ENCODE results near the gene RPL7A.
"Not testable (repeated sequence)": the region's sequence is repeated elsewhere in the genome, so short reads cannot be mapped to it uniquely, and the experiment has no call there.

Gene RPL7A

DNA sequence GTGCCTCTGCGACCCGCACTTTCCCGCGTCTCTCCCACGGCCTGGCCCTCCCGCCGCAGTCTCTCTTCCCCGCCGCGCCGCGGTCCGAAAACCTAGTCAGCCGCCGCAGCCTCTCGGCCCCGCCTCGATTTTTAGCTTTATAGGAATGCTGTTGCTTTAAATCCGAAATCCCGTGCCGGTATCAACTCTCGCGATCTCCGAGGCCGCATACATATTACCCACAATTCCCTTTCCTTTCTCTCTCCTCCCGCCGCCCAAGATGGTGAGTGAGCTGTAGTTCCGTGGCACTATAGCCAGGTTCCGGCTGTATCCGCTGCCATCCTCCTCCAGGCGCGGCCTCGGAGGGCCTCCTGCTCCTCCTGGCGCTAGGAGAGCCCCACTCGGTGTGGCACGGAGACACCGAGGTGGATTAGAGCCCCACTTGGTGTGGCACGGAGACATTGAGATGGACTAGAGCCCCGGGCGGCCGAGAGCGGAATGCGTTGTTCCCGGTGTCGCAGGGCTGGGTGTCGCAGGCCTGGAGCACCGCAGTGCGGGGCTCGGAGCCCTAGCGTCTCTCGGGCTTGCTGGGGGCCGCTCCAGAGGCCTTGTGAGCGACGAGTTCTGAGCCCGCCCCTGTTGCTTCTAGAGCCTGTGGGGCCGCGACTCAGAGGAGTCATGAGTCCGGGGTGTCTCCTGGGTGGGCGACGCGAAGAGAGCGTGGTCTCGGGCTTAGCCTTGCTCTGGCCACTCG, at the start of gene RPL7A, which contains the start of gene MED22:
RPL7A (plus strand) TSS at position 234 of the 733 bp plus-strand sequence; CDS start at position 260, 26 bp downstream.
MED22 (minus strand) TSS at position 147 of the 733 bp plus-strand sequence. CDS start 1,469 bp downstream, outside the sequence.
- peak; percentile 80 to 87 for DNase-seq (ENCODE audit: low read depth in 2 of 2, low spot score in 1 of 2)

DNA sequence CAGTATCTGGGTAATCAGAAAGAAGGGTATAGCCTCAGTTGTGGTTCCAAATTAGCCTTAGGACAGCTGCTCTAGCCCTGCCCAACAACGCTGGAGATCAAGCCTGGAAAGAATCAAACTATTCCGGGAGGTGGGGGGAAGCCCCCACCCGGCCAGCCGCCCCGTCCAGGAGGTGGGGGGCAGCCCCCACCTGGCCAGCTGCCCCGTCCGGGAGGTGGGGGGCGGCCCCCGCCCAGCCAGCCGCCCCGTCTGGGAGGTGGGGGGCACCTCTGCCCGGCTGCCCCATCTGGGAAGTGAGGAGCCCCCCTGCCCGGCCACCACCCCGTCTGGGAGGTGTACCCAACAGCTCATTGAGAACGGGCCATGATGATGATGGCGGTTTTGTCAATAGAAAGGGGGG, 48.0 kb upstream of the RPL7A start:
- DNase-seq (ENCODE audit: low read depth in 2 of 2, low spot score in 1 of 2), result not testable (repeated sequence)

DNA sequence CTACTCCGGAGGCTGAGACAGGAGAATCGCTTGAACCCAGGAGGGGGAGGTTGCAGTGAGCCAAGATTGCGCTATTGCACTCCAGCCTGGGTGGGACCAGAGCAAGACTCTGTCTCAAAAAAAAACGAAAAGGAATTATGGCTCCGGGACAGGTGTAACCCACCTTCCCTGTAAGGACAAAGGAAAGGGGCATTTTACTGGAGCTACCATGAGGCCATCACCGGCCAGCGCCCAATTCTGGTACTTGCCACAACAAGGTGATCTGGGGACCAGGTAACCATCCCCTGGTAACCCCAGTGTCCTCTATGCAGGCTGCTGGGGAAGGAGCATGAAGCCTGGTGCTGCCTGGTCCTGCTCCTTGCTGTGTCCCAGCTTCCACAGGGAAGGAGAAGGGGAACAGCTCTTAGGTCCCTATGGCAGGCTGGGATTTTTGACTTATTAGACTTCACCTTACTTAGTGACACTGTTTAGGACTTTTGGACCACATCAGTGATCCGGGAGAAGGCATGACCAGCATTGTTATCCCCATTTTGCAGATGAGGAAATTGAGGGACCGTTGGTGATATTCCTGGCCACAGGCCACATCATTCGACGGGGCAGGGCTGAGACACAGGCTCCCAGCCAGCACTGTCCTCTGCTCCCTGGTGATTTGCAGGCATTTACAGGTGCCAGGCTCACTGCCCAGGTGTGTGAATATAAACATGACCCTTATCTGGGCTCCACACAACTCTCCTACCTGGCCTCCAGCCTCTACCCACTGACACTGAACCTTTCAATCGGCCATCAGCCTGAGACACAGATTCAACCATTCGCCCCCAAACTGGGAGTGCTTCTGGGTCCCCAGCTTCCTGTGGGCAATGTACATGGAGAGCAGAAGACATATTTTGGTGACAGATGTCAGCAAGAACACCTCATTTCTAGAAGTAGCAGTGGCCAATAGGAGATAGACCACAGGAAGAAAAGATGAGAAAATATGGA, 46.5 kb upstream of the RPL7A start:
- no peak for DNase-seq (ENCODE audit: low read depth in 2 of 2, low spot score in 1 of 2)

GRCh38 chr9:133303266-133304157, 44.5 kb upstream of the RPL7A start:
- DNase-seq (ENCODE audit: low read depth in 2 of 2, low spot score in 1 of 2), result no peak

DNA sequence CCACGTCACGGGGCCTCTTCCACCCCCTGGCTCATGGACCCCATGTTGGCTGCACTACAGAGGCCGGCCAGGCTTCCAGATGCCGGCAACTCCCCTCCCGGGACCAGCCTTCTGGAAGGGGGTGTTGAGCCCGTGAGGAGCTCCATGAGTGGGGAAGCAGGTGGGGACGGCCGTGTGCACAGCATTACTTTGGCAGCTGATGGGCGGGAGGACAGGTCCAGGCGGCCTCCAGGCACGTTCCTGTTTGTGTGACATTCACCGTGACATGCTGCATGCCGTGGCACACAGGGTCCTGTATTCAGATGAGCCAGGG, 43.9 kb upstream of the RPL7A start:
- no peak for DNase-seq (ENCODE audit: low read depth in 2 of 2, low spot score in 1 of 2)

GRCh38 chr9:133304477-133305377, 43.3 kb upstream of the RPL7A start:
- no peak for DNase-seq (ENCODE audit: low read depth in 2 of 2, low spot score in 1 of 2)

DNA sequence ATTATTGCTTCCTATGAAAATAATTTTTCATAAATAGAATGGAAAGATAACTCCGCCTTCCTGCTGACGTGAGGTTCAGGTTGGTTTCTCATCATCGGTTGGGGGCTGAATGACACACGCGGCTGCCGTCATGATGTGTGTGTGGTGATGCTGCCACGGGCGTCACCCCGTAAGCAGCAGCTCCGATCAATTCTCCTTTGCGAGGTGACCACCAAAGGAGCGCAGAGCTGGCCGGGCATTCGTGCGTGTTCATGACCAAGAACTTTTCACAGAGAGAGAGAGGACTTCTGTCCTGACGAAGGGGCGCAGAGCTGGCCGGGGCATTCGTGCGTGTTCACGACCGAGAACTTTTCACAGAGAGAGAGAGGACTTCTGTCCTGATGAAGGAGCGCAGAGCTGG, 42.3 kb upstream of the RPL7A start:
- DNase-seq (ENCODE audit: low read depth in 2 of 2, low spot score in 1 of 2), result no peak

DNA sequence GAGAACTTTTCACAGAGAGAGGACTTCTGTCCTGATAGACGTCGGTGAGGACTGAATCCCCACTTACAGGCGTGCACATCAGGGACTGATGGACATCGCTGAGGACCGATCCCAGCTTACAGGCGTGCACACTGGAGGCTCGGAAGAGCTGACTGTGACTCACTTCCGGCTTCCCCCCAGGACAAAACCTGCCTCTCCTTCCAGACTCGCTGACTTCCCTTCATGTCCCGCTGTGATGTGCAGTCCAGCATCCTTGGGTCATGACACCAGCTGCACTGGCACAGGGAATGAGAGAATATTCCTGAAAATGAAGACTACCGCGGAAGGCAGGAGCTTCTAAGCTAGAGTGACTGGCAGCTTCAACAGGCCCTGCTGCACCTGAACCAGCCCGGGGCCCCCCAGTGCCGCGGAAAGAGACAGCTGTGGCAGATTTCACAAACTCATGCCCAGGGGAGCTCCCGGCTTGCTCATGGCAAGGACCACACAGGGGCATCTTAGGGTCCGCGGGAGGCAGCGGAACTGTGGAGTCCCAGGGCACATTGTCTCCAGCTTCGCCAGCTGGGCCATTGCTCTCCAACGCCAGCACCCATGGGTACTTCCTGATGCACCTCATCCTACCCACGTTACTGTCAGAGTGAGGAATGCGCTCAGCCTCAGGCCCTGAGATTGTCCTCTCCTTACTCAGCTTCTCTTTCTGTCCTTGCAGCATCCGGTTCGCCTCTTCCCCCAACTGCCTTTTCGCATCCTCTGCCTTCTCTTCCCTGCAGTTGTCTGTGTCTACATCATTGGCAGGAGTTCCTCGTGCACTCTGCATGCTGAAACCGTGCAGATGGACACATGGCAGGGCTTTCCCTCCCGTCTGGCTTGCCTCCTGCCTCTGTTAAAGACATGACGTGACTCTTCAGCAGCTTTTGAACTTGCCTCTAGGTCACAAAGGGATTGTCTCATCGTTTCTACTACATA, 41.5 kb upstream of the RPL7A start:
- DNase-seq (ENCODE audit: low read depth in 2 of 2, low spot score in 1 of 2), result no peak

DNA sequence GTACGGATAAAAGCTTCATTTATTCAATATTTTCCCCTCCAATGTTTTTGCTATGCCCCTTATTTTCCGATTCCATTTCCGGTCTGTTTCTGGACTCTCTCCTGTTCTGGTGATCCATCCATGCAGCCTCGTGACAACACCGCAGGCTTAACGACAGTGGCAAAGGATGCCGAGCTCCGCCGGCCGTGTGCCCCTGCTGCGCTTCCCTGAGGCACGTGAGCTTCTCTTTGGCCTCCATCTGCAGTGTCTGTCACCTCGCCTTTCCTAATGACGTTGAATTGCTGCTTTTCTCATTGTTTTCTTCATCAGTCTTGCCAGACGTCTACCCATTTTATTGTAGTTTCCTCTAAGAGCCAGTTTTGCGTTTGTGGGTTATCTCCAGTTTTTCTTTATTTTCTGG, 40.7 kb upstream of the RPL7A start:
- DNase-seq (ENCODE audit: low read depth in 2 of 2, low spot score in 1 of 2), result no peak

- no peak for DNase-seq (ENCODE audit: low read depth in 2 of 2, low spot score in 1 of 2)
Measured at GRCh38 chr9:133309608-133310007, 38.4 kb upstream of the RPL7A start.

- no peak for DNase-seq (ENCODE audit: low read depth in 2 of 2, low spot score in 1 of 2)
Measured at GRCh38 chr9:133315997-133316396, 32.0 kb upstream of the RPL7A start.

- not testable (repeated sequence) for DNase-seq (ENCODE audit: low read depth in 2 of 2, low spot score in 1 of 2)
Measured at GRCh38 chr9:133317551-133317950, 30.5 kb upstream of the RPL7A start.

DNA sequence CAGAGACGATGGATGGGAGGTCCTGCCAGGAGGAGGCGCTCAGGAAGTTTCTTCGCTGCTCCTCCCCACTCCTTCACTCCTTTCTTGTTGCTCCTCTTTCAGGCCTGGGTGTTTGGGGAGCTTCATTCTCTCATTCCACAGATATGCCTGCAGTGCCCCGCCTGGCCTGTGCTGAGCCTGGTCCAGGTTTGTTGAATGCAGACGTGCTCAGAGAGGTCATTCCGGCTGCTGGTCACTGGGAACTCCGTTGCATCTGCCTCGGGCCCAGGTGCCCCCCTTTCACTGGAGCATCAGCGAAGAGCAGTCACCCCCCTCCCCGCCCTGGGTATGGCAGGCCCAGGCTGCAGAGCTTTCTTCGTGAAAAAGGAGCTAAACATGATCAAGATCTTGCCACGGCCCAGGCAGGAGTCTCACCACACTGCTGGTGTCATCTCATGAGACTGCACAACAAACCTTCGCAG, 27.6 kb upstream of the RPL7A start:
- DNase-seq (ENCODE audit: low read depth in 2 of 2, low spot score in 1 of 2), result no peak

DNA sequence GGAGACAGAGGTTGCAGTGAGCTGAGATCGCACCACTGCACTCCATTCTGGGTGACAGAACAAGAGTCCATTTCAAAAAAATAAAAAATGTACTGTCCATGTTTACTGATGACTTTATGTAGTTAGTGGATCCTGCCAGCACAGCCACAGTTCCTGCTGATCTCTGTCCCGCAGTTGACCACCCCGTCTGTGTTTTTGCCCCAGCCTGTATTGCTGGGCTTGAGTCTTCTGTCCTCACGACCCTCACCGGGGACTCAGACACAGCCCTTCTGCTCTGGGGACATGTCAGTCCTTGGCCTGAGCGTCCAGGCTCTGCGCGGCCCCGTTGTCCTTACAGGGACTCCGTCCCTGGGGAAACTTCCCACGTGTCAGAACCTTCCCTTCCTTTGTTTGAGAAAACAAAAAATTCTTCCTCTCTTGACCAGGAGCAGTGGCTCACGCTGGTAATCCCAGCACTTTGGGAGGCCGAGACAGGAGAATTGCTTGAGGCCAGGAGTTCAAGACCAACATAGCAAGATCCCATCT, 26.5 kb upstream of the RPL7A start:
- DNase-seq (ENCODE audit: low read depth in 2 of 2, low spot score in 1 of 2), result no peak

DNA sequence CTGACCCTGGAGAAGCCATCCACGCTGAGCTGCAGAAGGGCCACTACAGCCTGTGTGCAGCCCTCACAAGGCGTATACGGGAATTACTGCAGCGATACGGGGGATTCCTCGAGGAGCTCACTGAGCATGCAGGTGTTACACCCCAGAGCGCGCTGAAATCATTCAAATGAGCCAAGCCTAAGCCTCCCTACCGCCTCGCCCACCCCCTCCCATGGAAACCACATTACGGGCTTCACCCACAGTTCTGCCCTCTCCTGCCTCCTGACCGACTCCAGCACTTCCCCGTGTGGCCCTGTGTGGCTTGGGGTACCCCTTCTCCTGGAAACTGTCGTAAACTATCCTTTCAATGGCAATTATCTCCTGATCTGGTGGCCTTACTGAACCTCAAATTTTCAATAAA, 25.3 kb upstream of the RPL7A start:
- DNase-seq (ENCODE audit: low read depth in 2 of 2, low spot score in 1 of 2), result no peak

- DNase-seq (ENCODE audit: low read depth in 2 of 2, low spot score in 1 of 2), result no peak
Measured at GRCh38 chr9:133323211-133323610, 24.8 kb upstream of the RPL7A start.

DNA sequence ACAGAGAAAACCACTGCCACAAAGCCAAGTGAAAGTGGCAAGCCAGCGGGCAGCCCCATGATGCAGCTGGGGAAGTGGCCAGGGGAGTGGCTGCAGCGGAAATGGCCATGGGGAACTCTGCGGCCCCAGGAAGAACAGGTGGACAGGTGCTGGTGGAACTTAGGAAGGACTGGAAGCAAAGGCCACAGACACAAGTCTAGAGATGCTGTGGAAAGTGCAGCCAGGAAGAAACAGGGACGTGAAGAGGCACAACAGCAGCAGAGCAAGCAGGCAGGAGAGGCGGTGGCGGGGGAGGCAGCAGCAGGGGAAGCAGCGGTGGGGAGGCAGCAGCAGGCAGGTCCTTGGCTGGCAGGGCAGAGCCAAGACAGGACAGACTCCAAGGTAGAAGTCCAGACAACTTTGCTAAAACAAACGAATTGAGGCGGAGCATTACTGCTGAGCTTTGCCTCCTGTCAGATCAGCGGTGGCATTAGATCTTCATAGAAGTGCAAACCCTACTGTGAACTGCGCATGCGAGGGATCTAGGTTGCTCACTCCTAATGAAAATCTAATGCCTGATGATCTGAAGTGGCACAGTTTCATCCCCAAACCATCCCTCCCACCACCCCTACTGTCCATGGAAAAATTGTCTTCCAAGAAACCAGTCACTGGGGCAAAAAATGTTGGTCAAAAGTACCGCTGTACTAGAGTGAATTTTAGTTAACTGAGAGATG, 23.9 kb upstream of the RPL7A start:
- DNase-seq (ENCODE audit: low read depth in 2 of 2, low spot score in 1 of 2), result no peak

GRCh38 chr9:133327021-133327420, 21.0 kb upstream of the RPL7A start:
- DNase-seq (ENCODE audit: low read depth in 2 of 2, low spot score in 1 of 2), result not testable (repeated sequence)

Measured in stimulated activated CD8-positive, alpha-beta memory T cell treated with anti-CD3 and anti-CD28 coated beads, Interleukin-4, amount 100 ng/mL, for 4 hours (primary cell).